Measurements from ENCODE around the gene ERC2. TPM values are rescaled to one million over a fixed set of nuclear protein-coding genes. Genes with fewer than 3 reads are reported as not detected.

ERC2 gene
- total and polyA plus RNA-seq, 7 donors = 0.52 to 5.7 (median 1.2) TPM; not detected in 2

GRCh38 chr3:55955891-55956477 lies 512.3 kb downstream of the ERC2 start:
- Histone ChIP-seq H3K4me1 (peaks cover 0 to 5% (median 0%) of the 10 kb centered on the region in 4 donors), H3K27ac (no peak overlapping the region), H3K9me3 (no peaks in the 10 kb centered on the region), H3K36me3 (no peaks in the 10 kb centered on the region), H3K4me3 (no peak overlapping the region), H3K27me3 (no peaks in the 10 kb centered on the region)
- 66 to 69% methylated on average over 4 of the region's 4 CpGs for WGBS, 2 donors
- no peak for DNase-seq
- TF ChIP-seq POLR2AphosphoS5 (IDR thresholded peaks at IDR 0.05) (no peak), EP300 (IDR thresholded peaks at IDR 0.05) (no peak), POLR2A (IDR thresholded peaks at IDR 0.05) (no peak)
- TF ChIP-seq, protein P1, sequence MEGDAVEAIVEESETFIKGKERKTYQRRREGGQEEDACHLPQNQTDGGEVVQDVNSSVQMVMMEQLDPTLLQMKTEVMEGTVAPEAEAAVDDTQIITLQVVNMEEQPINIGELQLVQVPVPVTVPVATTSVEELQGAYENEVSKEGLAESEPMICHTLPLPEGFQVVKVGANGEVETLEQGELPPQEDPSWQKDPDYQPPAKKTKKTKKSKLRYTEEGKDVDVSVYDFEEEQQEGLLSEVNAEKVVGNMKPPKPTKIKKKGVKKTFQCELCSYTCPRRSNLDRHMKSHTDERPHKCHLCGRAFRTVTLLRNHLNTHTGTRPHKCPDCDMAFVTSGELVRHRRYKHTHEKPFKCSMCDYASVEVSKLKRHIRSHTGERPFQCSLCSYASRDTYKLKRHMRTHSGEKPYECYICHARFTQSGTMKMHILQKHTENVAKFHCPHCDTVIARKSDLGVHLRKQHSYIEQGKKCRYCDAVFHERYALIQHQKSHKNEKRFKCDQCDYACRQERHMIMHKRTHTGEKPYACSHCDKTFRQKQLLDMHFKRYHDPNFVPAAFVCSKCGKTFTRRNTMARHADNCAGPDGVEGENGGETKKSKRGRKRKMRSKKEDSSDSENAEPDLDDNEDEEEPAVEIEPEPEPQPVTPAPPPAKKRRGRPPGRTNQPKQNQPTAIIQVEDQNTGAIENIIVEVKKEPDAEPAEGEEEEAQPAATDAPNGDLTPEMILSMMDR (IDR thresholded peaks at IDR 0.05) = no peak
- intact Hi-C loops (cut with DNase I) = no loop called here

GRCh38 chr3:55951388-55951787 lies 516.9 kb downstream of the ERC2 start:
- intact Hi-C loops (cut with DNase I) = no loop called here
- Histone ChIP-seq H3K36me3 (no peaks in the 10 kb centered on the region), H3K27ac (no peak overlapping the region), H3K4me1 (peaks cover 0 to 1% (median 0%) of the 10 kb centered on the region in 4 donors), H3K4me3 (no peak overlapping the region), H3K27me3 (no peaks in the 10 kb centered on the region), H3K9me3 (no peaks in the 10 kb centered on the region)
- TF ChIP-seq POLR2AphosphoS5 (IDR thresholded peaks at IDR 0.05) = no peak
- no peak for TF ChIP-seq POLR2A (IDR thresholded peaks at IDR 0.05)
- no peak for TF ChIP-seq EP300 (IDR thresholded peaks at IDR 0.05)
- TF ChIP-seq, protein P1 (IDR thresholded peaks at IDR 0.05) = no peak
- no peak for DNase-seq
- 65 to 68% methylated on average over 4 of the region's 4 CpGs for WGBS, 2 donors

DNA sequence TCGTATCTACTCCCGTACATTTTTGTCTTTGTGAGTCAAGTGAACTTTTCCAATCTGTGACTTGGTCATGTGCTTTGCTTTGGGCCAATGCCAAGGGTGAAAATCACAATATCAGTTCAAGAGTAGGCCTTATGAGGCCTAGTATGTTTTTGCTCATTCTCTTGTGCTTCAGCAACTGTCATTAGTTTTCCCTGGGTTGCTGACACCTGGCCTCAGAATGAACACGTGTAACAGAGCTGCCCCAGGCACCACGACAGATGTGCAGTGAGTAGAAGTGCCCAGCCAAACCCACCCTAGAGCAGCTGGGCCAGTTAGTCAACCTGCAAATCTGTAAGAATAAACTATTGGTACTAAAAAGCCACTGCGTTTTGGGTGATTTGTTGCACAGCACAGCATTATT lies 520.9 kb downstream of the ERC2 start:
- WGBS, 2 donors = 82 to 89% methylated on average over 5 of the region's 5 CpGs
- H3K4me1 ChIP-seq = no peaks in the 10 kb centered on the region
- H3K9me3 ChIP-seq = no peaks in the 10 kb centered on the region
- no peak overlapping the region for H3K27ac ChIP-seq
- TF ChIP-seq EP300 (IDR thresholded peaks at IDR 0.05) (no peak), POLR2AphosphoS5 (IDR thresholded peaks at IDR 0.05) (no peak), POLR2A (IDR thresholded peaks at IDR 0.05) (no peak)
- TF ChIP-seq, protein P1 (IDR thresholded peaks at IDR 0.05) = no peak
- H3K27me3 ChIP-seq = no peaks in the 10 kb centered on the region
- DNase-seq = no peak
- no peak overlapping the region for H3K4me3 ChIP-seq
- intact Hi-C loops (cut with DNase I) = no loop called here
- no peaks in the 10 kb centered on the region for H3K36me3 ChIP-seq

DNA sequence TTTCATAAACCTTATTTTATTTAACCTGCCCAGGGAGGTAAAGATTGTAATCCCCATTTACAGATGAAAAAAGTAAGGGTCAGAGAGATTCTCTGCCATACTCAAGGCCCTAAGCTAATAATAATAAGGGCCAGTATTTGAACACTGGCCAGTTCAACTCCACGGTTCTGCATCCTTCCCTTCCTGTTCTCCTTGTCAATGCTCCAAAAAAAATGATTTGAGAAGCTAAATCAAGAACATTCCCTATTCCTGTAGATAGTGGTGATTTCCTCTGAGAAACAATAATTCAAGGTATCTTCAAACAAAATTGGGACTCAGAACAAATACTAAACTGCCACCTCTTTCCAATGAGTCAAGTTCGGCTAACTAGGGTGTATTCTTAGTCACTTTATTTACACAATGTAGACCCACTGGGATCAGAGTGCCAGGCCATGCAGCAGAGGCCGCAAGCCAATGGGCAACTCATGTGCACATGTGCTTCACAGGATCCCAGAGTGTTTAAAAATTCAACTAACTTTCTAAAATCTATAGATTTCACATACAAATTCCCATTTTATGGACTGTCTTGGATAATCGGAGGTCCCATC lies 521.6 kb downstream of the ERC2 start:
- DNase-seq = no peak
- H3K9me3 ChIP-seq = no peaks in the 10 kb centered on the region
- no peaks in the 10 kb centered on the region for H3K27me3 ChIP-seq
- TF ChIP-seq POLR2A (IDR thresholded peaks at IDR 0.05) (no peak), EP300 (IDR thresholded peaks at IDR 0.05) (no peak), POLR2AphosphoS5 (IDR thresholded peaks at IDR 0.05) (no peak)
- TF ChIP-seq, protein P1 (IDR thresholded peaks at IDR 0.05) = no peak
- WGBS, 2 donors = 87 to 88% methylated on average over 4 of the region's 4 CpGs
- no peak overlapping the region for H3K27ac ChIP-seq
- no peak overlapping the region for H3K4me3 ChIP-seq
- H3K36me3 ChIP-seq = no peaks in the 10 kb centered on the region
- H3K4me1 ChIP-seq = no peaks in the 10 kb centered on the region
- intact Hi-C loops (cut with DNase I) = no loop called here
